CD1c-positive myeloid dendritic cell (primary cell): ENCODE data around the gene MYPN.
"Not testable (repeated sequence)": the region's sequence is repeated elsewhere in the genome, so short reads cannot be mapped to it uniquely, and the experiment has no call there.

ENCODE experiments used
- DNase-seq: peaks from one replicate; pipeline ENCODE4 v3.0.0-alpha.2; 2016; ENCODE audit errors: extremely low spot score

MYPN gene

DNA sequence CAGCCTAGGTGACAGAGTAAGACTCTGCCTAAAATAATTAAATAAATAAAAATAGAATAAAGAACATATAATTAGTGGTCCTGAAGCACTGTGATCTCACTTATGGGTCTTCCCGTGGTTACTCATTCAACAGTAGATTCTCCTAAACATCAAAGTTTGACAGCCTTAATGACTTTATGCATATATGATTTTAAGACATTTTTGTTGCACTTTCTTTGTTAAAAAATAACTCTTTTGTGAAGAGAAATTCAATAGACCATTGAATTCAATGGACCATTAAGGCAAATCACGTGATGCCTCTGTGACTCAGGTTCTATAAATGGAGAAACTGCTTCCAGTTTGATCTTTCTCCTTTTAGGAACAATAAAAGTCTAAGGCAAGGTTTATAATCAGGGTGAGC lies 63.0 kb downstream of the MYPN start:
- no peak for DNase-seq

DNA sequence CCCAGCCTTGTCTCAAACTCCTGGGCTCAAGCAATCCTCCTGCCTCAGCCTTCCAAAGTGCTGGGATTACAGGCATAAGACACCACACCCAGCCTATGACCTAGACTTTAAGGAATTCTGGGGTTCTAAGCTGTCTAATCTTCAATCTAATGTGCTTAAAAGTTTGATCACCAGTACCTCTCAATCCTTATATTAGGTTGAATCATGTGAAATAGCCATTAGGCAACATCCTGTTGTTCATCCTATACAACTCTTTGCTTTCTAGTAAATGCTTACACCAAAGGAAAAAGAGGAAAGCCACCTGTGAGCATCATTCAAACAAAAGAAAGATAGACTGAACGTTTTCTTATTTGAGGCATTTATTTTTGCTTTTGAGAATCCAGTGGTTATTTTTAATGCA lies 66.7 kb downstream of the MYPN start:
- no peak for DNase-seq

DNA sequence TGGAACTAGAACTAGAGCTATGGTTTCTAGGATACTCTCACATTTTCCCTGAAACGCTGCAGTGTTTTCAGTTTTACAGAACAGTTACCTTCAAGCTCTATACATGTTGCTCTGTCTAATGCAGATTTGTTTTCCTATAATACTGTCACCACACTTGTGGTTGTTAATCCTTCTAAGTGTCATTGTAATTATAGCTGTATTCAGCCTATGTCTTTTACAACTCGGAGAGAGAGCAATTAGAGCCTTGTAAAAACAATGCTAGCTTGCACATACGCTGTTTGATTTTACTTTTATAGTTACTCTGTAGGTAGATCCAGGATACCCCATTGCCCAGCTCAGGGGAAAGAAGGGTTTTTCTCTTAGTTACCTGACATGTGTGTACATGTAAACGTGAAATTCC lies 67.5 kb downstream of the MYPN start:
- DNase-seq = no peak

DNA sequence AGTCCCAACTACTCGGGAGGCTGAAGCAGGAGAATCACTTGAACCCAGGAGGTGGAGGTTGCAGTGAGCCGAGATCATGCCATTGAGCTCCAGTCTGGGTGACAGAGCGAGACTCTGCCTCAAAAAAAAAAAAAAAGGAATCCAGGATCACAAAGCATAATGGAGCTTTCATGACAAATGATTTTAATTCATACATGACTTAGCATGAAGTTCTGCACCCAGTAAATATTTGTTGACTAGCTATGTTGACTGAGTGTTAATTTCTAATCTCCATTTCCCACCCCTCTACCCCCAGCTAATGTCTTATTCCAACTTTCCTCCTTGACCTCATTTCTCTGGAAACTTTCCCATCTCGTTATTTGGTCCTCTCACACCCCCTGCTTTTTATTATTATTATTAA lies 69.3 kb downstream of the MYPN start:
- DNase-seq = no peak

DNA sequence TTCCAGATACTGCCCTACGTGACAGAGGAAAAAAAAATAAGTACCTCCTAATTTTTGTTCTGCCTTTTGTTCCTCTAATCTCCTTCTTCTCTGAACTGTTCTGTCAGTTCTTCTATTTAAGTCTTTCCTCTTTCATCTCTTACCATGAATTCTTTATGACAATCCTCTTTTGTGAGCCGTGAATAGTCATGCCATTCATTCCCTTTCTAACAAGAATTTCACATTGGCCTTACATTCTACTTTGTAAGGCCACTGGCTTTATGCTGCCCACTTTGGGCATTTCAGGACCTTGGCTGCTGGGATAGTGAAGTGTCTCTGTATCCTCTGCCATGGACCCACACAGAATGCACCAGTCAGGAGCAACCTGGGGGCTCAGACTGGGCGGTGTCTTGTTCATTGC lies 69.7 kb downstream of the MYPN start:
- DNase-seq = no peak

DNA sequence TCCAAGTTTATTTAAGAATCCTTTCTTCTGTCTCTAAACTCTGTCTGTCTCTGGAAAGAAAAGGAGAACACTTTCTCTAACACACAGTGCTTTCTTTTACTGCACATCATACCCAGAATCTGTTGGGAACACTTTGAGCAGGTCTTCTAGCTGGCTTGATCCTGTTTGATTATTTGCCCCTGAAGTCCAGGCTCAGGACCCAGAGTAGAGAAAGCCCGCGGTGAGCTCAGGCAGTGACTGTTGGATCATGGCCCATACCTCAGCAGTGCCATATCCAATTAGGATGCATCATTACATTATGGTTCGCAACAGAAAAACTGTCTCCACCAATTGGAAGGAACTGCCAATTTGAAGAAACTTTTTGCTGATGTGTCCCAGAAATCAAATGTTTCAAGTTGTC lies 71.2 kb downstream of the MYPN start:
- DNase-seq = no peak

DNA sequence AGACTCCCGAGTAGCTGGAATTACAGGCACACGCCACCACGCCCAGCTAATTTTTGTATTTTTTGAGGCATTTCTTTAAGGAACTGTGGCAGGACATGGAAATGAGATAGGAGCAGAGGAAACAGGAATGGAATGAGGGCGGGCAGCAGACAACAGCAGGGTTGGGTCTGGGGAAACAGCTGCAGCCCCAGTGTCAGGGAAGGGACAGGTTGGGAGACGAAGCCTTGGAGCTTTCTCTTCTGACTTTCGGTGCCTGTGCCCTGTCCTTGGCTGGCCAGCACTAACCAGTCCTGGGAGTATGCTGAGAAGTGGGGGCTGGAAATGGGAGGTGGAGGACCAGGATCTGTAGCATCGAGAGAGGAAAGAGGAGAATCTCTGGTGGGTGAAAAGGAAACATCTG lies 75.3 kb downstream of the MYPN start:
- DNase-seq = no peak

DNA sequence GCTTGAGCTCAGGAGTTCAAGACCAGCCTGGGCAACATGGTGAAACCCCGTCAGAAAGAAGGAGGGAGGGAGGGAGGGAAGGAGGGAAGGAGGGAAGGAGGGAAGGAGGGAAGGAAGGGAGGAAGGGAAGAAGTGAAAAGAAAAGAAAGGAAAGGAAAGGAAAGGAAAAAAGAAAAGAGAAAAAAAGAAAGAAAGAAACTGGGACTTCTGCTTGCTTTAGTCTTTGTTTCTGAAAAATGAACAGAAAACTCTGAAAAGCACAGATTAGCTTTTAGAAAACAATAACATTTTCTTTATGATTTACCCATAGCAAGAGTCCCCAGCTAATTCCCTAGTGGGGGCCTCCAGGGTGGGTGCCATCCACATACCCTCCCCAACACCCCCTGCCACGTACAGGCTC lies 75.8 kb downstream of the MYPN start:
- no peak for DNase-seq

DNA sequence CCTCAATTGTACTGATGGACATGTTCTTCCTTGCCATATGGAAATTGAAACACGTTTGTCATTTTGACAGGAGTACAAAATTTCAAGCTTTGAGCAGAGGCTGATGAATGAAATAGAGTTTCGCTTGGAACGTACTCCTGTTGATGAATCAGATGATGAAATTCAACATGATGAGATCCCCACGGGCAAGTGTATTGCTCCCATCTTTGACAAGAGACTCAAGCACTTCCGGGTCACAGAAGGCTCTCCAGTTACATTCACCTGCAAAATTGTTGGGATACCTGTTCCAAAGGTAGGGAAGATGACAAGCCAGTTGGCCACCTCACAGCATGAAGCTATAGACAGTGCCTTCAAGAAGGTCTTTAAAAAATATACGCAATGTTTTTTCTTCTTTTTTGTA lies 79.5 kb downstream of the MYPN start:
- DNase-seq = no peak

DNA sequence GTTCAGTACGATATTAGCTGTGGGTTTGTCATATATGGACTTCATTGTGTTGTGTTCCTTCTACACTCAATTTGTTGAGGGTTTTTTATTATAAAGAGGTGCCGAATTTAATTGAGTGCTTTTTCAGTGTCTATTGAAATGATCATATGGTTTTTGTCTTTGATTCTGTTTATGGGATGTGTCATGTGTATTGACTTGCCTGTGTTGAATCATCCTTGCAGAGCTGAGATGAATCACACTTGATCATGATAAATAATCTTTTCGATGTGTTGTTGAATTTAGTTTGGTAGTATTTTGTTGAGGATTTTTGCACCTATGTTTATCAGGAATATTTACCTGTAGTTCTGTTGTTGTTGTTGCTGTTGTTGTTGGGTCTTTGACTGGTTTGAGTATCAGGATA lies 82.8 kb downstream of the MYPN start:
- no peak for DNase-seq

DNA sequence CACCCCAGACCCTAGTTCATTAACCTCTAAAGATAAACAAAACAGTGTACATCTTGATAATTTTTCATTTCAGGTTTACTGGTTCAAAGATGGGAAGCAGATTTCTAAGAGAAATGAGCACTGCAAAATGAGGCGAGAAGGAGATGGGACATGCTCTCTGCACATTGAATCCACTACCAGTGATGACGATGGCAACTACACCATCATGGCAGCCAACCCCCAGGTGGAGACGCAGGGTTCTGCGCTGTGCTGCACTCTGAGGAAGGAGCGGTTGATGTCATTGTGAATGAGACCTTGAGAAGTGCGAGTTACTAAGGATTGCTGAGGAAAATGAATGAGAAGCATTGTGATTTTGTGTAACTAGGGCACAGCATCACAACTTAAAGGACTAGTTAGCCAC lies 85.0 kb downstream of the MYPN start:
- DNase-seq = no peak

DNA sequence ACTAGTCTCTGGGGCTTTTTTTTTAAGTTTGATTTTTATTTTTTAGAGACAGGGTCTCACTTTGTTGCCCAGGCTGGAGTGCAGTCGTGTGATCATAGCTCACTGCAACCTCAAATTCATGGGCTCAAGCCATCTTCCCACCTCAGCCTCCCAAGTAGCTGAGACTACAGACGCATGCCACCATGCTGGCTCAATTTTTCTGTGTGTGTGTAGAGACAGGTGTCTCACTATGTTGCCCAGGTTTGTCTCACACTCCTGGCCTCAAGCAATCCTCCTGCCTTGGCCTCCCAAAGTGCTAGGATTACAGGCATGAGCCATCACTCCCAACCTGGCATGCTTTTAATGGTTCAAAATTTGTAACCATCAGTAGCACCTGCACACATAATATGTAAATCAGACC lies 86.5 kb downstream of the MYPN start:
- not testable (repeated sequence) for DNase-seq

DNA sequence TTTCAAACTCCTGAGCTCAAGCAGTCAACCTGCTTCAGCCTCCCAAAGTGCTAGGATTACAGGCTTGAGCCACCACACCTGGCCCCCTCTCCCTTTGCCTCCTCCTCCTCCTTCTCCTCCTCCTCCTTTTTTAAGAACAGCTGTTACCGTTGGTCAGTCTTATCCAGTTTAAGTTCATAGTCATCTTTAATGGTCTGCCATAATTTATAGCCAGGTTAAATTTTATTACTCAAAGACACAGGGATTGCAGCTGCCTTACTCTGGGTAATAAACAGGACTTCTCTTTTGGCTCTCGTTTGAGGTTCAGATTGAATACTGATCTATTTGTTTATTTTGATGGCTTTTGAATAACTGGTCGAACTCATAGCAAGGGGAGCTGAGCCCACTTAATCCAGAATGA lies 87.4 kb downstream of the MYPN start:
- DNase-seq = no peak

DNA sequence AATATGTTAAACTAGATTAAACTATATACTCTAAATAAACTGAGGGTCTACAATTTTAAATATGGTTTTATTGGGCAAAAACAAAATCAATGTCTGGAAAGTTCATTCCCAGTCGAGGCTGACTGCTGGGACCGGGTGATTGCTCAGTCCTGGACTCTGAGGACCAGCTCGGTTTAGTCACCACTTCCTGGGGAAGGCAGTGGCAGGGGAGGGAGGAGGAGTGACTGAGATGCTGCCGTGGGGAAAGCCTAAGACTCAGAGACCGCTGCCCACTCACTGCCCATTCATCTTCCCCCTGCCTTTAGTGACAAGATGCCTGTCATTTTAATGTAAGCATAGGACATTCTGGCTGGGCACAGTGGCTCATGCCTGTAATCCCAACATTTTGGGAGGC lies 93.7 kb downstream of the MYPN start:
- DNase-seq = peak; percentile 61

DNA sequence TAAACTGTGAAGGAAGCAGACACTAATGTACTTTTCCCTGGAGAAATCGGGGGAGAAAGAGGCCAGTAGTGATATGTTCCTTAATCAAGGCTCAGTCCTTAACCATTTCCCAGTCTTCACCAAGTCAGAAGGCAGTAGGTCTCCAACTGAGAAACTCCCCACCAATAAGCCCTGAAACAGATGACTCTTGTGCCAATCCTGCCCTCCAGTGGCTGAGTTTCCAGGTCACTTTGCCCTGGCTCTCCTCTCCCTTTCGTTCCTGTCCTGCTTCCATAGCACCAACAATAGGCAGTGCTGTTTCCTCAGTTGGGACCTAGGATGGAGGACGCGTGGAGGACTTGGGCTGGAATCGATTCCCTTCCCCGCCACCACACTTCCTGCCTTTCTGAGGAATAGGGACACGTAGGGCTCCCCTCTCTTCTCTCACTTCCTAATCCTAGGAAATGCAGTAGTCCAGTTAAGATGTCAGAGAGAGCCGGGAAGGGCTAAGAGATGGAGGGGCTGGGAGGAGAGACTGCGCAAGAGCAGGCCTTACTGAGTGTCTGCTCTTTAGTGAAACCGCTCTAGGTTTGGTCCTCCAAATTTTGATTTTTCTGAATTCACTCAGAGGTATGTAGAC lies 99.2 kb downstream of the MYPN start:
- no peak for DNase-seq

DNA sequence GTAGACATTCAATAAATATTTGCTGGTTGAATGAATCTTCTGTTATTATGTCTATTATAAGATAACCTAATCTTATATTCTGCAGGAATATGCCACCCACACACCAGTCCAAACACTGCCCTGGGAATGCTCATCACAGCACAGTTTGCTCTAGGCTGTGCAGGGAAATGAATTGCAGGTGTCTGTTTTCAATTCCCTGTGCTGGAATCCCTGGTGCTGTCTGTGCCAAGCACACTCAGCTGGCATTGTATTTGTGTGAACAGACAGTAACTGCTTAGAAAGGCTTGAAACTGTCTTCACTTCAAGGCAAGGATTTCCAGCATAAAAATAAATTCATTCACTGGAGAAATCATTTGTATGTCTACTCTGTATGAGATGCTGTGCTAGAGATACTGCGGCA lies 102.4 kb downstream of the MYPN start:
- no peak for DNase-seq

DNA sequence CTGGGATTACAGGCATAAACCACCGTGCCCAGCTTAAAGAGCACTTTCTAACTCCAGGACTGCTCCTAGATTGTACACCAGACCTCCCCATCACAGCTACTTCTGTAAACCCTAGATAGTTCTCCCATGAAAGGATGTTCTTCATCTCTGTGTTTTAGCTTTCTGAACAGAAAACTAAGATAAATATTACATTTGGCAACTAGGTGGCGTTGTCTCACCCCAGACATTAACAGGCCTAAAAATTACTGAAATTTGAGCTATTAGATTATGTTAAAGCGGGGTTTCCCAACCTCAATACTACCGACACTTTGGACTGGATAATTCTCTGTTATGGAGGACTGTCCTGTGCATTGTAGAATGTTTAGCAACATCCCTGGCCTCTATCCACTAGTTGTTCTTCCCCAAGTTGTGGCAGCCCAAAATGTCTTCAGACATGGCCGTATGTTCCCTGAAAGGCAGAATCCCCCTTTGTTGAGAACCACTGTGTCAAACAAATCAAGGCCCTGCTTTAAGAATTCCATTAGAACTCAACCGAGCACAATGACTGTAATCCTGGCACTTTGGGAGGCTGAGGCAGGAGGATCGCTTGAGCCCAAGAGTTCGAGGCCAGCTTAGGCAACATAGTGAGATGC lies 103.5 kb downstream of the MYPN start:
- DNase-seq = peak; percentile 50

DNA sequence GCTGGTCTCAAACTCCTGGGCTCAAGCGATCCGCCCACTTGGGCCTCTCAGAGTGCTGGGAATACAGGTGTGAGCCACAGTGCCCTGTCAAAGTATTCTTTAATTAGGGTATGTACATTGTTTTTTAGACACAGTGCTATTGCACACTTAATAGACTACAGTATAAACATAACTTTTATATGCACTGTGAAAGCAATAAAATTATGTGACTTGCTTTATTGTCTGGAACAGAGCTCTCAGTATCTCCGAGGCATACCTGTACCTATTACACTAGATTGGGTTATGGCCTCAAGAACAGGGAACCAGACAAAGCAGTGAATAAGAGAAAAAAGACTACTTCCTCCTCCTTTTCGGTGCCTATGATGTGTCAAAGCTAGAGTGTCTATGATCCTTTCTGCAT lies 109.5 kb downstream of the MYPN start:
- no peak for DNase-seq

DNA sequence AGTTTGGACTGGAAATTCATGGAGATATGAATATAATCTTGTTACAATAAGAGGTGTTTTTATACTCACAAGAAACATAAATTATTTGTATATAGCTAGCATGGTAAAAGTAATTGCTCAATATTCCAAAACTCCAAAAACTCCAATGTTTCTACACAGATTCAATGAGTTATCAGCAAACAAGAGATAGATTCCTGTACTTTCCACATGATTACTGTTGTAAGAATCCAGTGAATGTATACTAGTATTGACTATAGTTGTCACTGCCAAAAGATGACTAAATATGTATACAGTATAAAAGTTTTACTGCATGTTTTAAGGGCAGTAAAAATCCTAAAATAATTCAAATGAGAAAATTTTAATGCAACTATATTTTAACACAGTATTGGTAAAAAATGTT lies 111.9 kb downstream of the MYPN start:
- DNase-seq = no peak

DNA sequence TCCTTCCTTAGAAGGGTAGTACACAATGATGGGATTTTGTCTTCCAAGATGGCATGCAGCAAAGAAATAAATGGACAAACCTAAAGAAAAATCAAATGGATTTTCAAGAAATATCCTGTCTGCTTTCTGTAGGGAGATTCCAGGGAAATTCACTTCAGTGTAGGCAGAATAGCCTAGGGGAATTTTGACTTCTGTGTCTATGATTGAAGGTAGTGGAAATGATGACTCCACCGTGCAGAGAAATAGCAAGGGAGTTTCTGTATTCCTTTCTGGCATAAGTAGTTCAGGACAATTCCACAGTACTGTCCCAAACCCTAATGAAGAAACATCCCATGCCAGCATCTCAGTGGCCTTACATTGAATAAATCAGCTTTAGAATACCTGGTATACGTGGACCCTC lies 113.1 kb downstream of the MYPN start:
- DNase-seq = no peak

DNA sequence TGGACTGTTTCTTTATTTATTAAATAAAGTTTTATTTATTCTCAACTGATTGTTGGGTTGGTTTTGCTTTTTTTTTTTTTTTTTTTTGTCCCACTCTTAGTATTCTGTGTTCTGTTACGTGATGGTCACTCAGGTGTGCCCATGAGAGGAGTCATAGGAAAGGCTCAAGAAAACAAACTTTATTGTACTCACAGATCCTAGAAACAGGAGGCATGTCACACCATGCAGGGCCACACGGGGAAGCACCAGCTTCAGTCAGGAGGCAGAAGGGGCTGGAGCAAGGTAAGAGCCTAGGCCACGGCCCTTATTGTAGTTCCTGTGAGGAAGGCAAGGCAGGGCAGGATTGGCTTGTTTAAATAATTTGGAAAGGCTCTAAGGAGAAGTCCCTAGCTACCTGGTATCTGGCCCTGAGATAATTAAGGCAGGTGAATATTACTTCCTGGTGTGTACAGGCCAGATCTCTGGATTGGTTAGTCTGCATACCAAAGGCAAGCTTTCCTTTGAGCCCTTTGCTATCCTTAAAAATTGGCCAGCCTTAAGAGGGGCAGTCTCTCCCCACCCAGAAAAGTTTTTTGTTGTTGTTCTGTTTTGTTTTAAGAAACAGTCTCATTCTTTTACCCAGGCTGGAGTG lies 114.4 kb downstream of the MYPN start:
- no peak for DNase-seq

DNA sequence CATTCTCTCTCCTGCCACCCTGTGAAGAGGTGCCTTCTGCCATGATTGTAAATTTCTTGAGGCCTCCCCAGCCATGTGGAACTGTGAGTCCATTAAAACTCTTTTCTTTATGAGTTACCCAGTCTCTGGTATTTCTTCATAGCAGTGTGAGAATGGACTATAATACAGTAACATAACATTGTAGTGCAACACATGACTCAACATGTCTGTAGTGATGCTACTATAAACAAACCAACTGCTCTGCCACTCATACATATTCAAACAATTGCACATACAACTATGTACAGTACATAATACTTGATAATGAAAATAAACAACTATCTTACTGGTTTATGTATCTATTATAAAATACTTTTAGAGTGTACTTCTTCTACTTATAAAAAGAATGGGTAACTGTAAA lies 115.5 kb downstream of the MYPN start:
- no peak for DNase-seq

DNA sequence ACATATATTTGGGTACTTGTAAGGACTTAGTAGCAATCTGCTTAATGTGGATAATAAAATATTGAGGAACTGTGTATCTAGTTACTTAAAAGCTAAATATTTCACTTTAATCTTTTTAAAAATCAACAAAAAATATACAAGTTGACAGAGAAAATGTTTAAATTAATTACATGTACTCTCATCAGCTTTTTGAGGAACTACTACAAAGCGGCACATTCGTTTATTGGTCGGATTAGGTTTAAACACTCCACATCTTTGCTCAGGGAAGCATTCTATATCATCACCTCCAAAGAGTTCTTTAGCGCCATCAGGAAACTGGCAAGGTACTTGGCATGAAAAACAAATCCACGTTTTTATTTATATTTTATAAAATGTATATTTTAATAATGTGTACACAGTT lies 121.0 kb downstream of the MYPN start:
- no peak for DNase-seq
